Adipose tissue (tissue), 3 donors: Measurements from ENCODE around the gene ABCC1. TPM values are rescaled to one million over a fixed set of nuclear protein-coding genes. Genes with fewer than 3 reads are reported as not detected.
"Not testable (repeated sequence)": the region's sequence is repeated elsewhere in the genome, so short reads cannot be mapped to it uniquely, and the experiment has no call there.

ENCODE experiments used
- H3K27ac ChIP-seq: one replicate; pipeline ENCODE4 v1.5.1; 2013; ENCODE audit warnings: low read depth, low read length
- WGBS, 3 donors: extraction: QIAGEN DNeasy Blood & Tissue Kit; methylation state at CpG; one replicate each; pipeline ENCODE4 v1.1.7; 2013; 5-methylcytosine and 5-hydroxymethylcytosine counted together
- polyA plus RNA-seq, 3 donors: library from polyadenylated mRNA; stranded (reverse); fragments of 200-250 nt; gene quantifications; one replicate each; pipeline ENCODE4 v1.2.3, GENCODE V29; 2013
- donor health status: healthy with polysubstance abuse.
- donor health status: Bipolar disorder and iron deficiency.
- donor health status: healthy.

The ABCC1 gene
- polyA plus RNA-seq, 3 donors: 5.3 to 6.9 (median 6.9) TPM

- no peak overlapping the region for H3K27ac ChIP-seq
- 92 to 97% (median 95%) methylated on average over 15 of the region's 15 CpGs for WGBS, 3 donors
These were observed 182.2 kb downstream of the ABCC1 start for GRCh38 chr16:16131659-16132058.

DNA sequence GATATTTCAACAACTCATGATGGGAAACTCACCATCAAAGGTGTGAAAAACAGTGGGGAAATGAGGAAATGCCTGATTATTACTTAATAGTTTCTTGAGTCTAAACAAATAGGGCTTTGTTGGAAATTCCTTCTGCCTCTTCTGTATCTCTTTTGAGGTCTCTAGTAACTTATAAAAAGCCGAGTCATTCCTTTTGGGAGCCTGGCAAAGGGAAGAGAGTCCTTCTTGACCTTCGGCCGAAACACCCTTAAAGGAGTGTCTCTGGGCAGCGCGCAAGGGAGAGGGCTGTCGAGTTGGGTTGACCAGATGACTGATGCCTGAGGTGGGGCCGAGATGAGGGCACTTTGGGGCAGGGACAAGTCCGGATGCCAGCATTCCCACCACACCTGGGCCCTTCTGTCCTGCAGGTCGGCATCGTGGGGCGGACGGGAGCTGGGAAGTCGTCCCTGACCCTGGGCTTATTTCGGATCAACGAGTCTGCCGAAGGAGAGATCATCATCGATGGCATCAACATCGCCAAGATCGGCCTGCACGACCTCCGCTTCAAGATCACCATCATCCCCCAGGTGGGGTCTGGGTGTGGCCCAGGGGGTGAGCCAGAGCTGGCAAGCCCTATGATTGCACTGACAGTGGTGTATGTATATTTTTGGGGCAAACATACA is 184.7 kb downstream of the ABCC1 start:
- no peak overlapping the region for H3K27ac ChIP-seq

GRCh38 chr16:16136588-16136987 is 187.2 kb downstream of the ABCC1 start:
- WGBS, 3 donors: 96 to 99% (median 99%) methylated on average over 6 of the region's 6 CpGs
- no peak overlapping the region for H3K27ac ChIP-seq

More for the DNA sequence above, 184.7 kb downstream of the ABCC1 start:
- 94 to 95% (median 95%) methylated on average over 21 of the region's 21 CpGs for WGBS, 3 donors

DNA sequence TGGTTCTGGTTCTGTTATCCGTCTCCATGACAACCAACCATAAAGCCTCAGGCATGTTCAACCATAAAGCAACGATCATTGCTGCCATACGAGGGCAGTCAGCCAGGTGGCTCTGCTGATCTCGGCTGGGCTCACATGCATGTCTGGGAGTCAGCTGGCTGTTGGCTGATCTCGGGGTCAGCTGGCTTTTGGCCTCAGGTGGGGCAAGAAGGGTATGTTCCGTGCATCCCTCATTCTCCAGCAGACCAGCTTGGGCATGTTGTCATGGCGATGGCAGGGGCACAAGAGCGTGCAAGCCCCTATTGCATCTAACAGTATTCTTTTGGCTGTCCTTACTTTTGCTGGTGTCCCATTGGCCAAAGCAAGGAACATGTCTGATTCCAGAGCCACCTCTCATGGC is 187.7 kb downstream of the ABCC1 start:
- WGBS, 3 donors: 74 to 87% (median 81%) methylated on average over 8 of the region's 8 CpGs
- H3K27ac ChIP-seq: no peak overlapping the region

DNA sequence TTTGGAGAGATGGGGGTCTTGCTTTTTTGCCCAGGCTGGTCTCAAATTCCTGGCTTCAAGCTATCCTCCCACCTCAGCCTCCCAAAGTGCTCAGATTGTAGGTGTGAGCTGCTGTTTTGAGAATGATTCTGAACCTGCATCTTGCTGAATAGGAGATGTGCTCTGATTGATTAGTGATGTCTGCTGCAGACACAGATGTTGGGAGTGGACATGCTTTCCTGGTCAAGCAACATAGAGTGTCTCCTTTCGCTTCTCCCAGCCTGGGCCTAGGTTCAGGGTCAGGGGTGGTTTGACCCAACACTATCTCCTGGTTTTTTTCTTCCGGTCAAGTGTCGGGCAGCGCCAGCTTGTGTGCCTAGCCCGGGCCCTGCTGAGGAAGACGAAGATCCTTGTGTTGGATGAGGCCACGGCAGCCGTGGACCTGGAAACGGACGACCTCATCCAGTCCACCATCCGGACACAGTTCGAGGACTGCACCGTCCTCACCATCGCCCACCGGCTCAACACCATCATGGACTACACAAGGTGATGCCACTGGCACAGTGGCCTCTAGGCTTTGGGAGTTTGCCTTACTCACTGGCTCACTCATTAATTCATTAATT is 188.7 kb downstream of the ABCC1 start:
- 97% methylated on average over 15 of the region's 15 CpGs for WGBS, 3 donors
- H3K27ac ChIP-seq: no peak overlapping the region

- H3K27ac ChIP-seq: no peak overlapping the region
- WGBS, 3 donors: 95 to 97% (median 97%) methylated on average over 10 of the region's 10 CpGs
These were observed 189.6 kb downstream of the ABCC1 start for GRCh38 chr16:16139061-16139460.

- H3K27ac ChIP-seq: no peak overlapping the region
- WGBS, 3 donors: 94 to 96% (median 95%) methylated on average over 7 of the region's 7 CpGs
These were observed 190.4 kb downstream of the ABCC1 start for GRCh38 chr16:16139806-16140205.

GRCh38 chr16:16140537-16140936 is 191.1 kb downstream of the ABCC1 start:
- WGBS, 3 donors: 82 to 91% (median 91%) methylated on average over 4 of the region's 4 CpGs
- H3K27ac ChIP-seq: no peak overlapping the region

- no peak overlapping the region for H3K27ac ChIP-seq
- WGBS, 3 donors: 94 to 97% (median 97%) methylated on average over 11 of the region's 11 CpGs
These were observed 191.7 kb downstream of the ABCC1 start for GRCh38 chr16:16141141-16141540.

GRCh38 chr16:16141784-16142396 is 192.5 kb downstream of the ABCC1 start:
- WGBS, 3 donors: 40 to 90% (median 75%) methylated on average over 7 of the region's 7 CpGs
- H3K27ac ChIP-seq: no peak overlapping the region

DNA sequence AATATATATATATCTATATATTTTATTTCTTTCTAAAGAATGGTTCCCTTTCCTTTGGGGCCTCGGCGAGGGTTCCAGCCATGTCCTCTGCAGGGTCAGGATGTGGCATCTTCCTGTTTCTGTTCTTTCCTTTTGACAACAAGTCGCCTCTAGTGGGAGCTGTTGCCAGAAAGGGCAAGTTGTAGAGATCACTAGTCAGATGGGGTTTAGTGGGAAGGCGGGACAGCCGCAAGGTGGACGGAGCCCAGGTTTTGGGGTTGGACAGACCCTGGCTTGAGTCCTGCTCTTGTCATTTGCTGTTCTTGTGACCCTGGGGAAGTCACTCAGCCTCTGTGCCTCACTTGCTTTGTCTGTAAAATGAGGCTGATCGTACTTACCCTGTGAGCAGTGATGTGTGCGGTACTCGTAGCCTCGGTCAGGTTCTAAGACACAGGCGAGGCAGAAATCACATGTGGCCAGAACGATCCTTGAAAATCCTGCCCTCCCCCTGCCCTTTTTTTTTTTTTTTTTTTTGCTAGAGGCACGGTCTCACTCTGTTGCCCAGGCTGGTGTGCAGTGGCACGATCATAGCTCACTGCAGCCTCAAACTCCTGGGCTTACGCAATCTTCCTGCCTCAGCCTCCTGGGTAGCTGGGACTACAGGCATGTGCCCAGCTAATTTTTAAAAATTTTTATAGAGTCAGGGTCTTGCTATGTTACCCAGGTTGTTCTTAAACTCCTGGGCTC is 193.8 kb downstream of the ABCC1 start:
- 76 to 89% (median 77%) methylated on average over 15 of the region's 15 CpGs for WGBS, 3 donors
- H3K27ac ChIP-seq: no peak overlapping the region

GRCh38 chr16:16143931-16144330 is 194.5 kb downstream of the ABCC1 start:
- 89 to 92% (median 89%) methylated on average over 8 of the region's 8 CpGs for WGBS, 3 donors
- no peak overlapping the region for H3K27ac ChIP-seq

DNA sequence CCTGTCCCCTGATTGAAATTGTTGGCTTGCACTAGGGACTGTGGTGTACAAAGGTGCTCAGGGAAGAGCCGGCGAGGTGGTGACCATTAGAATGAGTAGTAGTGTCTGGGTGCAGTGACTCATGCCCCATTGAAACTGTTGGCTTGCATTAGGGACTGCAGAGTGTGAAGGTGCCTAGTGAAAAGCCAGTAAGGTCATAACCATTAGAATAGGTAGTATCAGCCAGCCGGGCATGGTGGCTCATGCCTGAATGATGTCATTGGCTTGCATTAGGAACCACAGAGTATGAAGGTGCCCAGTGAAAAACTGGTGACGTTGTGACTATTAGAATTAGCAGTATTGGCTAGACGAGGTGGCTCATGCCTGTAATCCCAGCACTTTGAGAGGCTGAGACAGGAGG is 195.0 kb downstream of the ABCC1 start:
- H3K27ac ChIP-seq: no peak overlapping the region
- 94 to 95% (median 95%) methylated on average over 5 of the region's 5 CpGs for WGBS, 3 donors

DNA sequence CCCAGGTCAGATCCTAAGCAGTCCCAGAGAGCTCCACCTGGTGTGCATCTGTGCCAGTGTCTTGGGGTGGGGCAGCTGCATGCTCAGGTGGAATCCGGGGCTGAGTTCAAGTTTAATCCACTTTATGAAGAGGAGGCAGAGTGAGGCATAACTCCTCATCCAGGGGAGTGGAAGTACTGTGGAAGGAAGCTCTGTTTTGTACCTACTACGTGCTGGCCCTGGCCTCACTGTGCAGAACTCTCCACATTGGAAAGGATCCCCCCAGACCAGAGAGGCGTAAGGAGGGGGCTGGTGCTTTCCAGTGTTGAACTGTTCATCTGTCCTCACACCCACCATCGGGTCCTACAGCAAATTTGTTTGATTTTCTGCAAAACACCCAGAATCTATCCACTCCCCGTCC is 195.9 kb downstream of the ABCC1 start:
- no peak overlapping the region for H3K27ac ChIP-seq
- WGBS, 3 donors: 95 to 96% (median 96%) methylated on average over 5 of the region's 5 CpGs

GRCh38 chr16:16146380-16147315 is 197.2 kb downstream of the ABCC1 start:
- 59 to 87% (median 84%) methylated on average over 14 of the region's 14 CpGs for WGBS, 3 donors
- no peak overlapping the region for H3K27ac ChIP-seq

DNA sequence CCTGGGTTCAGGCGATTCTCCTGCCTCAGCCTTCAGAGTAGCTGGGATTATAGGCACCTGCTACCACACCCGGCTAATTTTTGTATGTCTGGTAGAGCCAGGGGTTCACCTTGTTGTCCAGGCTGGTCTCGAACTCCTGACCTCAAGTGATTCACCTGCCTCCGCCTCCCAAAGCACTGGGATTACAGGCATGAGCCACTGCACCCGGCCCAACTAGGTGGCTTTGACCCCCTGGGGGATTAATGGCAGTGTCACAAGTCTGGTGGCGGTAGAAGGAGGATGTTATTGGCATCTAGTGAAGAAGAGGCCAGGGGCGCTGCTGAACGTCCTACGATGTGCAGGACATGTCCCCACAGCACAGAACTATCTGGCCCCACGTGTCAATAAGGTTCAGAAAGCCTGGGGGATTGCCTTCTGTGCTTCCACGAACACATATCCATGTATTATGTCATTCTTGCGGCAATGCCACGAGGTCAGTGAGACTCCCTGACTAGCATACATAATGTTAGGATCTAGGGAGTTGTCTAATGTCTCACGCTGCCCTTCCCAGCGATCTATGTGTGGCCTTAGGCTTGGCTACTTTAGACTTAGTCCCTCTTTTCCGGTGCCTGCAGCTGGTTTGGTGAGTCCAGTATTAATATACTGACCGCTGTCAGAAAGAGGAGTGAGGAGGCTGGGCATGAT is 198.0 kb downstream of the ABCC1 start:
- 83 to 90% (median 86%) methylated on average over 17 of the region's 17 CpGs for WGBS, 3 donors
- no peak overlapping the region for H3K27ac ChIP-seq

GRCh38 chr16:16148000-16148599 is 198.7 kb downstream of the ABCC1 start:
- H3K27ac ChIP-seq: not testable (repeated sequence)

More at GRCh38 chr16:16148000-16148599, 198.7 kb downstream of the ABCC1 start:
- 79 to 94% (median 89%) methylated on average over 15 of the region's 15 CpGs for WGBS, 3 donors
